HCT116 (cell line): ENCODE measurements around the gene ADGRD1. TPM values are rescaled to one million over a fixed set of nuclear protein-coding genes. Genes with fewer than 3 reads are reported as not detected.

ENCODE experiments used
- ATAC-seq: fragments of 200-7000 bp; cut with Tn5 transposase; 2 replicates; pipeline ENCODE4 v1.9.1; 2020; ENCODE audit warnings: mild to moderate bottlenecking, moderate library complexity
- BruUV-seq: library from RNA; stranded (reverse); fragments of 400-500 nt; replicated peaks from 2 replicates; lab custom pipeline; 2021; lab: Mats Ljungman, UMichigan
- CTCF ChIA-PET: fragments of 300-600 bp; sonication (Branson Sonifier 250); formaldehyde crosslinking; loops from one replicate; lab custom pipeline; 2021; ENCODE audit warnings: antibody characterized with exemption; lab: Charles Lee
- POLR2A ChIA-PET: fragments of 300-600, 350-600 bp; sonication (Branson Sonifier 250); formaldehyde crosslinking; loops from one replicate; lab custom pipeline; 2021; ENCODE audit warnings: antibody characterized with exemption; lab: Charles Lee
- RAD21 ChIA-PET, 2 experiments: fragments of 300-600 bp; sonication (Branson Sonifier 250); formaldehyde crosslinking; loops; one replicate each; lab custom pipeline; 2023; ENCODE audit warnings: low total read pairs in 2 of 2; ENCODE audit not compliant: uncharacterized antibody in 2 of 2, unreplicated experiment in 2 of 2, low non-redundant PET in 1 of 2; lab: Charles Lee
- DNase-seq: peaks from one replicate; pipeline ENCODE4 v3.0.0-alpha.2; 2010; ENCODE audit warnings: low read depth, low spot score
- H2AFZ ChIP-seq: fragments of 200-600 bp; shearing (Covaris generic), sonication (generic); 2 replicates; pipeline ENCODE4 v1.6.1; 2017; ENCODE audit warnings: low read depth, mixed run types, mixed read lengths, antibody characterized with exemption, low read length; ENCODE audit not compliant: poor library complexity, severe bottlenecking
- H3K27ac ChIP-seq: 2 replicates; pipeline ENCODE4 v1.5.1; 2012; ENCODE audit warnings: low read depth, low read length
- H3K27me3 ChIP-seq: fragments of 200-600 bp; sonication (generic); 2 replicates; pipeline ENCODE4 v1.6.1; 2016; ENCODE audit warnings: mixed run types, low read length, mixed read lengths; ENCODE audit not compliant: insufficient read depth
- H3K36me3 ChIP-seq, 2 experiments: fragments of 200-500 bp in 1 of 2; fragments of 200-600 bp in 1 of 2; sonication (Bioruptor generic) in 1 of 2; sonication (generic) in 1 of 2; 2 replicates each; pipeline versions ENCODE4 v1.5.1 to v1.6.1; 2014 to 2016; ENCODE audit warnings: low read length in 2 of 2, inconsistent platforms in 1 of 2, mixed read lengths in 1 of 2, mixed run types in 1 of 2; ENCODE audit not compliant: insufficient read depth in 2 of 2, control insufficient read depth in 1 of 2
- H3K4me1 ChIP-seq, 2 experiments: fragments of 200-600 bp in 1 of 2; sonication (generic) in 1 of 2; 2 replicates each; pipeline versions ENCODE4 v1.5.1 to v1.6.1; 2012 to 2017; ENCODE audit warnings: low read length in 2 of 2, inconsistent platforms in 1 of 2, mild to moderate bottlenecking in 1 of 2, mixed read lengths in 1 of 2, mixed run types in 1 of 2, moderate library complexity in 1 of 2; ENCODE audit not compliant: insufficient read depth in 2 of 2, control insufficient read depth in 1 of 2
- H3K4me2 ChIP-seq: fragments of 200-600 bp; sonication (generic); 2 replicates; pipeline ENCODE4 v1.6.1; 2017; ENCODE audit warnings: mixed run types, low read length, mixed read lengths
- H3K4me3 ChIP-seq, 2 experiments: fragments of 200-600 bp in 1 of 2; sonication (generic) in 1 of 2; replicated peaks in 1 of 2; 2 replicates each; pipeline ENCODE4 v1.5.1; 2011 to 2016; ENCODE audit warnings: low read length in 2 of 2, control low read depth in 1 of 2, low read depth in 1 of 2, mild to moderate bottlenecking in 1 of 2, mixed read lengths in 1 of 2, mixed run types in 1 of 2
- H3K79me2 ChIP-seq: fragments of 200-600 bp; sonication (generic); 2 replicates; pipeline ENCODE4 v1.6.1; 2017; ENCODE audit warnings: mild to moderate bottlenecking, mixed run types, low read length, moderate library complexity, mixed read lengths; ENCODE audit not compliant: insufficient read depth
- H3K9ac ChIP-seq: fragments of 200-600 bp; sonication (generic); 2 replicates; pipeline ENCODE4 v1.6.1; 2016; ENCODE audit warnings: low read length, mixed read lengths
- H3K9me2 ChIP-seq: fragments of 200-600 bp; sonication (generic), shearing (Covaris generic); 2 replicates; pipeline ENCODE4 v1.6.1; 2017; ENCODE audit warnings: mixed run types, mild to moderate bottlenecking, moderate library complexity; ENCODE audit not compliant: insufficient read depth
- H3K9me3 ChIP-seq, 2 experiments: fragments of 200-500 bp in 1 of 2; fragments of 200-600 bp in 1 of 2; sonication (Bioruptor generic) in 1 of 2; sonication (generic) in 1 of 2; 2 replicates each; pipeline ENCODE4 v1.6.1; 2014 to 2017; ENCODE audit warnings: low read length in 2 of 2, mixed read lengths in 2 of 2, inconsistent platforms in 1 of 2, low read depth in 1 of 2, mild to moderate bottlenecking in 1 of 2, mixed run types in 1 of 2, moderate library complexity in 1 of 2; ENCODE audit not compliant: control insufficient read depth in 1 of 2, insufficient read depth in 1 of 2
- H4K20me1 ChIP-seq: fragments of 200-600 bp; sonication (generic), shearing (Covaris generic); 2 replicates; pipeline ENCODE4 v1.6.1; 2017; ENCODE audit warnings: mixed run types, mild to moderate bottlenecking, moderate library complexity; ENCODE audit not compliant: insufficient read depth
- EZH2 ChIP-seq: fragments of 200-600 bp; sonication (generic); IDR thresholded peaks from 2 replicates; pipeline ENCODE4 v1.6.1; 2017; ENCODE audit warnings: antibody characterized with exemption, mixed run types
- MAX ChIP-seq: IDR thresholded peaks from 2 replicates; pipeline ENCODE4 v1.6.1; 2012
- POLR2A ChIP-seq: IDR thresholded peaks from 2 replicates; pipeline ENCODE4 v1.7.0; 2011; ENCODE audit warnings: borderline replicate concordance; ENCODE audit not compliant: insufficient read depth, insufficient read length; ENCODE audit errors: extremely low read depth
- RAD21 ChIP-seq: IDR thresholded peaks from 2 replicates; pipeline ENCODE4 v1.6.1; 2012; ENCODE audit warnings: low read depth, mild to moderate bottlenecking
- REST ChIP-seq: IDR thresholded peaks from 2 replicates; pipeline ENCODE4 v1.6.1; 2012; ENCODE audit warnings: low read depth
- TCF7L2 ChIP-seq: IDR thresholded peaks from 2 replicates; pipeline ENCODE4 v1.7.0; 2011; ENCODE audit warnings: borderline replicate concordance, inconsistent platforms; ENCODE audit not compliant: insufficient read depth, insufficient read length; ENCODE audit errors: extremely low read depth
- intact Hi-C: fragments of 100-400 bp; cut with micrococcal nuclease; formaldehyde crosslinking; loops from 2 replicates; pipeline ENCODE4 v1.10.0; 2022
- total RNA-seq: library from RNA; stranded (reverse); gene quantifications from one replicate; pipeline ENCODE4 v1.2.1, GENCODE V29; 2021; ENCODE audit not compliant: unreplicated experiment

The ADGRD1 gene
- total RNA-seq, 1 experiment from 2014 or later, result 0.44 TPM

- CTCF ChIA-PET, result no interaction called here
- H3K9me2 ChIP-seq, result no peaks in the 10 kb centered on the region
- BruUV-seq, result no TSS peak
- RAD21 ChIA-PET, result no interaction called here
- intact Hi-C loops, result no loop called here
- no peaks in the 10 kb centered on the region for H3K79me2 ChIP-seq
- H2AFZ ChIP-seq, result no peak overlapping the region
- H3K9me3 ChIP-seq, result no peaks in the 10 kb centered on the region
- H3K27me3 ChIP-seq, result peaks cover 6% of the 10 kb centered on the region
- no peaks in the 10 kb centered on the region for H4K20me1 ChIP-seq
- no peak overlapping the region for H3K27ac ChIP-seq
- POLR2A ChIA-PET, result no interaction called here
- no peak overlapping the region for H3K4me3 ChIP-seq
- DNase-seq, result no peak
- no peak for ATAC-seq
- H3K36me3 ChIP-seq, result no peaks in the 10 kb centered on the region
- H3K4me2 ChIP-seq, result no peak overlapping the region
- TF ChIP-seq EZH2 (no peak), POLR2A (no peak), RAD21 (no peak), MAX (no peak), REST (no peak), TCF7L2 (no peak)
- no peak overlapping the region for H3K9ac ChIP-seq
- H3K4me1 ChIP-seq, result no peaks in the 10 kb centered on the region
Observed at GRCh38 chr12:131008913-131009270, 55.2 kb downstream of the ADGRD1 start.
